ENCODE results near the gene KDELR3.

KDELR3 gene

DNA sequence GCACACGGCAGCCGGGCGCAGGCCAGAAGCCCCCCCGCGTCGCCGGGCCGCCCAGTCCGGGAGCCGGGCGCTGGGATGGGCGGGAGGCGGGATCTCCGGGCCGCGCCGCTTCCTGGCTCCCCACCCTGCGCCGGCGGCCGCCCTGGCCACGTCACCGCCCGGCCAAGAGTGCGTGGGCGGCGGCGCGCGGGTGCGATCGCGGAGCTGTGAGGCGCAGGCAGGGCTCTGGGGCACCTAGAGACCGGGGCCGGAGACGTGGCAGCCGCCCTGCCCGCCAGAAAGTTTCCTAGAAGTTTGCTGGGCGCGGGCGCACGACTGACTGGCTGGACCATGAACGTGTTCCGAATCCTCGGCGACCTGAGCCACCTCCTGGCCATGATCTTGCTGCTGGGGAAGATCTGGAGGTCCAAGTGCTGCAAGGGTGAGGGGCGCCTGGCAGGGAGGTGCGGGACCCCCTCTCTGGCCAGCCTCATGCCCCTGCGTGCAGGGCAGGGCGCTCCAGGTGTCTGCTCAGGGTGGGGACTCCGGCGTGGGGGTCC, at the start of gene KDELR3 (continued):
- TF ChIP-seq ZFHX2 (tag by site-specific recombination; conservative IDR thresholded peaks at IDR 0.05) (peak; percentile 77), GLI2 (tag by site-specific recombination; IDR thresholded peaks at IDR 0.05; ENCODE audit: borderline replicate concordance, low read depth) (no peak), ZNF776 (tag by site-specific recombination; IDR thresholded peaks at IDR 0.05; ENCODE audit: borderline replicate concordance) (no peak), WT1 (tag by site-specific recombination; IDR thresholded peaks at IDR 0.05) (no peak), ZBTB8A (tag by site-specific recombination; IDR thresholded peaks at IDR 0.05) (peak; percentile 84), ZNF155 (tag by site-specific recombination; IDR thresholded peaks at IDR 0.05) (no peak), GFI1B (tag by site-specific recombination; IDR thresholded peaks at IDR 0.05) (no peak)
- TF ChIP-seq, protein P1, sequence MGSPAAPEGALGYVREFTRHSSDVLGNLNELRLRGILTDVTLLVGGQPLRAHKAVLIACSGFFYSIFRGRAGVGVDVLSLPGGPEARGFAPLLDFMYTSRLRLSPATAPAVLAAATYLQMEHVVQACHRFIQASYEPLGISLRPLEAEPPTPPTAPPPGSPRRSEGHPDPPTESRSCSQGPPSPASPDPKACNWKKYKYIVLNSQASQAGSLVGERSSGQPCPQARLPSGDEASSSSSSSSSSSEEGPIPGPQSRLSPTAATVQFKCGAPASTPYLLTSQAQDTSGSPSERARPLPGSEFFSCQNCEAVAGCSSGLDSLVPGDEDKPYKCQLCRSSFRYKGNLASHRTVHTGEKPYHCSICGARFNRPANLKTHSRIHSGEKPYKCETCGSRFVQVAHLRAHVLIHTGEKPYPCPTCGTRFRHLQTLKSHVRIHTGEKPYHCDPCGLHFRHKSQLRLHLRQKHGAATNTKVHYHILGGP (tag by site-specific recombination; IDR thresholded peaks at IDR 0.05): peak; percentile 86
- TF ChIP-seq, protein P2, sequence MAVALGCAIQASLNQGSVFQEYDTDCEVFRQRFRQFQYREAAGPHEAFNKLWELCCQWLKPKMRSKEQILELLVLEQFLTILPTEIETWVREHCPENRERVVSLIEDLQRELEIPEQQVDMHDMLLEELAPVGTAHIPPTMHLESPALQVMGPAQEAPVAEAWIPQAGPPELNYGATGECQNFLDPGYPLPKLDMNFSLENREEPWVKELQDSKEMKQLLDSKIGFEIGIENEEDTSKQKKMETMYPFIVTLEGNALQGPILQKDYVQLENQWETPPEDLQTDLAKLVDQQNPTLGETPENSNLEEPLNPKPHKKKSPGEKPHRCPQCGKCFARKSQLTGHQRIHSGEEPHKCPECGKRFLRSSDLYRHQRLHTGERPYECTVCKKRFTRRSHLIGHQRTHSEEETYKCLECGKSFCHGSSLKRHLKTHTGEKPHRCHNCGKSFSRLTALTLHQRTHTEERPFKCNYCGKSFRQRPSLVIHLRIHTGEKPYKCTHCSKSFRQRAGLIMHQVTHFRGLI (tag by site-specific recombination; IDR thresholded peaks at IDR 0.05): peak; percentile 67
- TF ChIP-seq, protein P3, sequence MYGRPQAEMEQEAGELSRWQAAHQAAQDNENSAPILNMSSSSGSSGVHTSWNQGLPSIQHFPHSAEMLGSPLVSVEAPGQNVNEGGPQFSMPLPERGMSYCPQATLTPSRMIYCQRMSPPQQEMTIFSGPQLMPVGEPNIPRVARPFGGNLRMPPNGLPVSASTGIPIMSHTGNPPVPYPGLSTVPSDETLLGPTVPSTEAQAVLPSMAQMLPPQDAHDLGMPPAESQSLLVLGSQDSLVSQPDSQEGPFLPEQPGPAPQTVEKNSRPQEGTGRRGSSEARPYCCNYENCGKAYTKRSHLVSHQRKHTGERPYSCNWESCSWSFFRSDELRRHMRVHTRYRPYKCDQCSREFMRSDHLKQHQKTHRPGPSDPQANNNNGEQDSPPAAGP (tag by site-specific recombination; IDR thresholded peaks at IDR 0.05): peak; percentile 57

DNA sequence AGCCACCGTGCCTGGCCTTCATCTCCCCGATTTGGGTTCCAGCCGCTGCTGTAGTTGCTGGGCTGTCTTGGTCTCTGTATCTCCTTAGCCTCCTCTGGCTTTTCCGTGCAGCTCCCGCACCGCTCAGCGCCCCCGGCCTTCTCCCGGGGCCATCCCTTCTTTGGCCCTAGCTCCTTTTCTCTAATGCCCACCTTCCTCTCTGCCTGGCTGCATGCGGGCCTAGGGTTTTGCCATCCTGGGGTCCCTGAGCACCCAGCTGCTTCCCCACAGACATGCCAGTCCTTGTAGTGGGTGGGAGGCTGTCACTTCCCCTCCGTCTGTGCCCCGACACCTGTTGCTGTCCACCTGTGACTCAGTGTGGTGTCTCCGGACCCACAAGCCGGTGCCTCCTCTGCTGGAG, 49.3 kb upstream of the KDELR3 start:
- ChIA-PET CTCF (interaction anchor here (0.5 to 0.9 kb wide), 3 partner anchors 16 to 113 kb away, joined by 3 read pairs; no protein-coding TSS in a partner anchor), POLR2A (no interaction called here)
- H3K27ac ChIP-seq (ENCODE audit: extremely low read depth, low read depth, low read length): no peak overlapping the region

More for the DNA sequence above, 49.3 kb upstream of the KDELR3 start:
- no peaks in the 10 kb centered on the region for H3K9me3 ChIP-seq (ENCODE audit: control insufficient read depth, insufficient read depth, low read depth, low read length)
- no peaks in the 10 kb centered on the region for H3K4me1 ChIP-seq (ENCODE audit: control insufficient read depth, insufficient read depth, low read length)
- H3K4me3 ChIP-seq (ENCODE audit: low read depth, low read length): no peak overlapping the region
- TF ChIP-seq SP7 (tag by site-specific recombination; IDR thresholded peaks at IDR 0.05) (no peak), ZNF37A (tag by site-specific recombination; IDR thresholded peaks at IDR 0.05) (no peak), SCRT2 (tag by site-specific recombination; IDR thresholded peaks at IDR 0.05) (peak; percentile 99), SCRT1 (tag by site-specific recombination; IDR thresholded peaks at IDR 0.05; ENCODE audit: borderline replicate concordance) (peak; percentile 100)
- TF ChIP-seq, protein P4, sequence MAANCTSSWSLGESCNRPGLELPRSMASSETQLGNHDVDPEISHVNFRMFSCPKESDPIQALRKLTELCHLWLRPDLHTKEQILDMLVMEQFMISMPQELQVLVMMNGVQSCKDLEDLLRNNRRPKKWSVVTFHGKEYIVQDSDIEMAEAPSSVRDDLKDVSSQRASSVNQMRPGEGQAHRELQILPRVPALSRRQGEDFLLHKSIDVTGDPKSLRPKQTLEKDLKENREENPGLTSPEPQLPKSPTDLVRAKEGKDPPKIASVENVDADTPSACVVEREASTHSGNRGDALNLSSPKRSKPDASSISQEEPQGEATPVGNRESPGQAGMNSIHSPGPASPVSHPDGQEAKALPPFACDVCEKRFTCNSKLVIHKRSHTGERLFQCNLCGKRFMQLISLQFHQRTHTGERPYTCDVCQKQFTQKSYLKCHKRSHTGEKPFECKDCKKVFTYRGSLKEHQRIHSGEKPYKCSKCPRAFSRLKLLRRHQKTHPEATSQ (tag by site-specific recombination; IDR thresholded peaks at IDR 0.05): no peak
- TF ChIP-seq, protein P5, sequence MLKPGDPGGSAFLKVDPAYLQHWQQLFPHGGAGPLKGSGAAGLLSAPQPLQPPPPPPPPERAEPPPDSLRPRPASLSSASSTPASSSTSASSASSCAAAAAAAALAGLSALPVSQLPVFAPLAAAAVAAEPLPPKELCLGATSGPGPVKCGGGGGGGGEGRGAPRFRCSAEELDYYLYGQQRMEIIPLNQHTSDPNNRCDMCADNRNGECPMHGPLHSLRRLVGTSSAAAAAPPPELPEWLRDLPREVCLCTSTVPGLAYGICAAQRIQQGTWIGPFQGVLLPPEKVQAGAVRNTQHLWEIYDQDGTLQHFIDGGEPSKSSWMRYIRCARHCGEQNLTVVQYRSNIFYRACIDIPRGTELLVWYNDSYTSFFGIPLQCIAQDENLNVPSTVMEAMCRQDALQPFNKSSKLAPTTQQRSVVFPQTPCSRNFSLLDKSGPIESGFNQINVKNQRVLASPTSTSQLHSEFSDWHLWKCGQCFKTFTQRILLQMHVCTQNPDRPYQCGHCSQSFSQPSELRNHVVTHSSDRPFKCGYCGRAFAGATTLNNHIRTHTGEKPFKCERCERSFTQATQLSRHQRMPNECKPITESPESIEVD (tag by site-specific recombination; IDR thresholded peaks at IDR 0.05): no peak
- TF ChIP-seq, protein P6, sequence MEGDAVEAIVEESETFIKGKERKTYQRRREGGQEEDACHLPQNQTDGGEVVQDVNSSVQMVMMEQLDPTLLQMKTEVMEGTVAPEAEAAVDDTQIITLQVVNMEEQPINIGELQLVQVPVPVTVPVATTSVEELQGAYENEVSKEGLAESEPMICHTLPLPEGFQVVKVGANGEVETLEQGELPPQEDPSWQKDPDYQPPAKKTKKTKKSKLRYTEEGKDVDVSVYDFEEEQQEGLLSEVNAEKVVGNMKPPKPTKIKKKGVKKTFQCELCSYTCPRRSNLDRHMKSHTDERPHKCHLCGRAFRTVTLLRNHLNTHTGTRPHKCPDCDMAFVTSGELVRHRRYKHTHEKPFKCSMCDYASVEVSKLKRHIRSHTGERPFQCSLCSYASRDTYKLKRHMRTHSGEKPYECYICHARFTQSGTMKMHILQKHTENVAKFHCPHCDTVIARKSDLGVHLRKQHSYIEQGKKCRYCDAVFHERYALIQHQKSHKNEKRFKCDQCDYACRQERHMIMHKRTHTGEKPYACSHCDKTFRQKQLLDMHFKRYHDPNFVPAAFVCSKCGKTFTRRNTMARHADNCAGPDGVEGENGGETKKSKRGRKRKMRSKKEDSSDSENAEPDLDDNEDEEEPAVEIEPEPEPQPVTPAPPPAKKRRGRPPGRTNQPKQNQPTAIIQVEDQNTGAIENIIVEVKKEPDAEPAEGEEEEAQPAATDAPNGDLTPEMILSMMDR (tag by site-specific recombination; IDR thresholded peaks at IDR 0.05): no peak
- no peaks in the 10 kb centered on the region for H3K36me3 ChIP-seq (ENCODE audit: control insufficient read depth in 2 of 2, insufficient read depth in 1 of 2, low read length in 2 of 2)

Data from HEK293 (cell line).